Measurements from ENCODE around the gene IPO7.
A peak's percentile ranks its signal among the peaks of the same experiment; 100 is the strongest.
"Not testable (repeated sequence)": the region's sequence is repeated elsewhere in the genome, so short reads cannot be mapped to it uniquely, and the experiment has no call there.

IPO7 gene

GRCh38 chr11:9397746-9398680 lies 13.6 kb downstream of the IPO7 start:
- DNase-seq (ENCODE audit: low read depth in 2 of 2) = no peak

- DNase-seq (ENCODE audit: low read depth in 2 of 2) = no peak
These were observed 15.0 kb downstream of the IPO7 start for GRCh38 chr11:9399466-9399865.

- not testable (repeated sequence) for DNase-seq (ENCODE audit: low read depth in 2 of 2)
These were observed 17.4 kb downstream of the IPO7 start for GRCh38 chr11:9401884-9402283.

- DNase-seq (ENCODE audit: low read depth in 2 of 2) = no peak
These were observed 44.3 kb downstream of the IPO7 start for GRCh38 chr11:9428706-9429105.

- DNase-seq (ENCODE audit: low read depth in 2 of 2) = no peak
These were observed 54.2 kb downstream of the IPO7 start for GRCh38 chr11:9438611-9439010.

- DNase-seq (ENCODE audit: low read depth in 2 of 2) = no peak
These were observed 61.8 kb downstream of the IPO7 start for GRCh38 chr11:9446230-9446629.

GRCh38 chr11:9448576-9449352 lies 64.3 kb downstream of the IPO7 start:
- no peak for DNase-seq (ENCODE audit: low read depth in 2 of 2)

- not testable (repeated sequence) for DNase-seq (ENCODE audit: low read depth in 2 of 2)
These were observed 67.6 kb downstream of the IPO7 start for GRCh38 chr11:9452023-9452422.

GRCh38 chr11:9455722-9456121 lies 71.3 kb downstream of the IPO7 start:
- DNase-seq (ENCODE audit: low read depth in 2 of 2) = no peak

- DNase-seq (ENCODE audit: low read depth in 2 of 2) = no peak
These were observed 75.3 kb downstream of the IPO7 start for GRCh38 chr11:9459667-9460321.

- DNase-seq (ENCODE audit: low read depth in 2 of 2) = peak; percentile 99
These were observed 76.0 kb downstream of the IPO7 start, which contains the start of gene ZNF143 for GRCh38 chr11:9460322-9461062. TSS of gene ZNF143 (plus strand) at chr11:9461012. CDS start at chr11:9471309, 10,297 bp downstream.

- peak; percentile 46 to 54 for DNase-seq (ENCODE audit: low read depth in 2 of 2)
These were observed 76.8 kb downstream of the IPO7 start for GRCh38 chr11:9461063-9461759.

GRCh38 chr11:9461760-9462134 lies 77.3 kb downstream of the IPO7 start:
- no peak for DNase-seq (ENCODE audit: low read depth in 2 of 2)

- no peak for DNase-seq (ENCODE audit: low read depth in 2 of 2)
These were observed 77.8 kb downstream of the IPO7 start for GRCh38 chr11:9462172-9462799.

- DNase-seq (ENCODE audit: low read depth in 2 of 2) = no peak
These were observed 78.5 kb downstream of the IPO7 start for GRCh38 chr11:9462806-9463537.

- no peak for DNase-seq (ENCODE audit: low read depth in 2 of 2)
These were observed 86.3 kb downstream of the IPO7 start for GRCh38 chr11:9470765-9471164.

- no peak for DNase-seq (ENCODE audit: low read depth in 2 of 2)
These were observed 89.0 kb downstream of the IPO7 start for GRCh38 chr11:9473408-9473807.

- no peak for DNase-seq (ENCODE audit: low read depth in 2 of 2)
These were observed 95.4 kb downstream of the IPO7 start for GRCh38 chr11:9479899-9480298.

GRCh38 chr11:9489080-9489765 lies 104.8 kb downstream of the IPO7 start:
- DNase-seq (ENCODE audit: low read depth in 2 of 2) = no peak

Measured in stimulated activated CD4-positive, alpha-beta T cell treated with anti-CD3 and anti-CD28 coated beads, Interleukin-1b, Interleukin-23, amount 100 ng/mL, for 1 hour (primary cell).